ENCODE data around the gene SUCO. TPM values are rescaled to one million over a fixed set of nuclear protein-coding genes. Genes with fewer than 3 reads are reported as not detected.
A peak's percentile ranks its signal among the peaks of the same experiment; 100 is the strongest.

The SUCO gene
- total and polyA plus RNA-seq, 2 of the 4 experiments (the other 2 are of a cell fraction), result 11.4 to 21.5 TPM

- no CpG with 5 or more reads among the region's 5 CpGs for WGBS, 2 experiments (ENCODE audit: extremely low coverage in 2 of 2, insufficient read length in 1 of 2)
- Histone ChIP-seq H2BK15ac (ENCODE audit: low read depth, low read length) (no peak overlapping the region), H3K27me3 (ENCODE audit: control insufficient read depth, insufficient read depth, low read length) (peaks cover 22% of the 10 kb centered on the region), H3K9me1 (ENCODE audit: insufficient read depth, low read length) (no peaks in the 10 kb centered on the region), H3K56ac (ENCODE audit: extremely low read depth, insufficient read depth, low read length) (no peak overlapping the region), H4K5ac (ENCODE audit: low read depth, low read length) (no peak overlapping the region), H3K18ac (ENCODE audit: low read depth, low read length) (no peak overlapping the region), H3K9me3 (ENCODE audit: control insufficient read depth, insufficient read depth, low read length) (no peaks in the 10 kb centered on the region), H3K14ac (replicated peaks; ENCODE audit: low read depth, low read length) (no peak overlapping the region), H4K91ac (ENCODE audit: insufficient read depth, low read depth, low read length) (no peak overlapping the region), H3K4me1 (ENCODE audit: control insufficient read depth, insufficient read depth, low read length) (no peaks in the 10 kb centered on the region), H2BK120ac (ENCODE audit: low read depth, low read length) (no peak overlapping the region), H2BK5ac (ENCODE audit: low read depth, low read length, poor library complexity, severe bottlenecking) (no peak overlapping the region), H2AK9ac (replicated peaks; ENCODE audit: low read depth, low read length, poor library complexity) (no peak overlapping the region), H3K9ac (ENCODE audit: low read depth, low read length) (no peak overlapping the region), H3K27ac (ENCODE audit: insufficient read depth, low read length) (no peak overlapping the region), H2AK5ac (ENCODE audit: low read depth, low read length) (no peak overlapping the region), H4K8ac (ENCODE audit: low read depth in 2 of 2, low read length in 2 of 2) (no peak overlapping the region), H3K36me3 (ENCODE audit: control insufficient read depth, insufficient read depth, low read length) (no peaks in the 10 kb centered on the region), H2AFZ (replicated peaks; ENCODE audit: low read length, poor library complexity) (peak overlapping the region; percentile 18), H4K20me1 (ENCODE audit: insufficient read depth, low read length) (no peaks in the 10 kb centered on the region), H3K79me1 (ENCODE audit: low read depth in 1 of 2, low read length in 2 of 2) (no peaks in the 10 kb centered on the region), H3K4me2 (ENCODE audit: low read depth, low read length) (0 out of 2 replicates have a peak overlapping the region, but pooled peaks have one; percentile 16), H3K4ac (ENCODE audit: low read depth, low read length) (no peak overlapping the region), H3K23ac (ENCODE audit: low read depth, low read length) (no peak overlapping the region), H3K4me3 (ENCODE audit: insufficient read depth, low read depth, low read length) (no peak overlapping the region), H2BK20ac (ENCODE audit: low read depth, low read length) (no peak overlapping the region)
- in situ Hi-C loops (cut with MboI; ENCODE audit: low sequenced_read_pairs), result no loop called here
- intact Hi-C loops (cut with micrococcal nuclease), result no loop called here
- no TSS peak for BruUV-seq (replicated peaks)
- ChIA-PET POLR2A (ENCODE audit: unreplicated experiment) (no interaction called here), CTCF (interaction anchor here (1.2 kb wide), 1 partner anchor 222 kb away, joined by 4 read pairs; no protein-coding TSS in a partner anchor)
- dilution Hi-C loops (cut with HindIII; ENCODE audit: low sequenced_read_pairs, unreplicated experiment), result no loop called here
- TF ChIP-seq NFE2L2 (IDR thresholded peaks at IDR 0.05; ENCODE audit: low read depth, low read length), result no peak
- no peak for TF ChIP-seq CHD1 (IDR thresholded peaks at IDR 0.05; ENCODE audit: low read depth, low read length)
- TF ChIP-seq RAD21 (IDR thresholded peaks at IDR 0.05; ENCODE audit: low read length), result no peak
- no peak for TF ChIP-seq BHLHE40 (IDR thresholded peaks at IDR 0.05; ENCODE audit: low read depth, low read length)
- TF ChIP-seq MXI1 (IDR thresholded peaks at IDR 0.05; ENCODE audit: borderline replicate concordance, low read depth, low read length), result no peak
- no peak for TF ChIP-seq CEBPB (IDR thresholded peaks at IDR 0.05; ENCODE audit: low read depth, low read length)
- TF ChIP-seq RFX5 (IDR thresholded peaks at IDR 0.05; ENCODE audit: low read depth, low read length), result no peak
- TF ChIP-seq MAZ (IDR thresholded peaks at IDR 0.05; ENCODE audit: borderline replicate concordance, low read depth, low read length), result no peak
- TF ChIP-seq SMC3 (IDR thresholded peaks at IDR 0.05; ENCODE audit: low read depth, low read length), result no peak
- no peak for TF ChIP-seq POLR2A (IDR thresholded peaks at IDR 0.05; ENCODE audit: low read depth, low read length)
- no peak for TF ChIP-seq MAFK (IDR thresholded peaks at IDR 0.05; ENCODE audit: low read depth, low read length)
- TF ChIP-seq ELK1 (IDR thresholded peaks at IDR 0.05; ENCODE audit: borderline replicate concordance, low read depth, low read length), result no peak
- no peak for TF ChIP-seq USF2 (IDR thresholded peaks at IDR 0.05; ENCODE audit: low read depth, low read length)
- no peak for TF ChIP-seq RCOR1 (IDR thresholded peaks at IDR 0.05; ENCODE audit: insufficient replicate concordance, low read length)
- peak; percentile 67 for ATAC-seq (ENCODE audit: low read depth)
- DNase-seq, result peak; percentile 11
Measured at GRCh38 chr1:172497230-172497629, 35.7 kb upstream of the SUCO start.

All from IMR-90 (cell line).